HG03103 (cell line): ENCODE results near the gene EML5.

Experiments
- ATAC-seq: cut with Tn5 transposase; IDR thresholded peaks from one replicate; pipeline ENCODE4 v1.9.1; 2021; ENCODE audit warnings: low read depth; ENCODE audit not compliant: unreplicated experiment

Gene EML5

DNA sequence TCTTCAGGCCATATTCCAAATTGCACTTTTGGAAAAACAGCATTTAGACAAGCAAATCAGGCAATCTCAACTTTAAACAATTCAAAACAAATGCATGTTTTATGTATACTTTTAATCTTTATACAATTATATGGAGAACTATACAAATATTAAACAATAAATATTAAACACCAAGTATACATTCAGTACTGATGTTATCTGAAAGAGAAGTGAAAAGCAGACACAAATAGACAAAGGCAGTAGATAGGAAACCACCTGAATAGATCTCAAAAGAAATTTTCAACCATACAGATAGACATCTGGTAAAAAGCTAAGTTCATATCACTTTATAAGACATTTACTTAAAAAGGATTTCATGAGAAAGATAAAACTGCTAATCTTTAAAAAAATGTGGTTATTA, 164.7 kb downstream of the EML5 start:
- no peak for ATAC-seq

DNA sequence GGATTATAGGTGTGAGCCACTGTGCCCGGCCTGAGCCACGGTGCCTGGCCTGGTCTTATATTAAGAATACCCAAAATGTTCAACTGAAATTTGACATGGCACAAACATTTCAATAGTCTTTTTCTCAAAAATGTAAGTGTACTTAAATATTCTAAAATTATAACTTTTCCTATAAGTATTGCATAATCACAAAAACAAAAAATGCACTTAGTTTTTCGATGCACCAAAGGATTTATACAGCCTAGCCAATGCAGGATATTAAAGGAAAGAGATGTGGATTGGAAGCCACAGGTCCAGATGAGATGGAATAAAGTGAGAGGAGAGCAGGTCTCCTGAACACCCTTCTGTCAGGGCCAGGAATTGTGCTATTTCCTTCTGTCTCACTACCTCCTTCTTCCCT, 167.1 kb downstream of the EML5 start:
- ATAC-seq: no peak

DNA sequence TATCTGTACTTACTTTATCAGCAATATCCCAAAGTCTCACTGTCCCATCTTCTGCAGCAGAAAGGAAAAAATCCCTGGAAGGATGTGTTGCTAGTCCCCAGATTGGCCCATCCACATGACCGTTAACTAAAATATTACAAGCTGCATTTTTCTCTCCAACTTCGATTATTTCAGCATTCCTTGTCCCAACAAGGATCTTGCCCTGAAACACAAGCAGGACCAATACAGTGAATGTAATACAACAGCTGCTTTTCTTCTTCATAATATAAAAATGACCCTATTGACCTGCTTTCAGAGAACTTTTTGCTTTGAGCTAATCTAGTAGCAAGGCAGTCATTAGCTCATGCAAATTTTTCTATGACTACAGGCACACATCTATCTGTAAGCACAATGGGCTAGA, 171.7 kb downstream of the EML5 start:
- ATAC-seq: no peak

DNA sequence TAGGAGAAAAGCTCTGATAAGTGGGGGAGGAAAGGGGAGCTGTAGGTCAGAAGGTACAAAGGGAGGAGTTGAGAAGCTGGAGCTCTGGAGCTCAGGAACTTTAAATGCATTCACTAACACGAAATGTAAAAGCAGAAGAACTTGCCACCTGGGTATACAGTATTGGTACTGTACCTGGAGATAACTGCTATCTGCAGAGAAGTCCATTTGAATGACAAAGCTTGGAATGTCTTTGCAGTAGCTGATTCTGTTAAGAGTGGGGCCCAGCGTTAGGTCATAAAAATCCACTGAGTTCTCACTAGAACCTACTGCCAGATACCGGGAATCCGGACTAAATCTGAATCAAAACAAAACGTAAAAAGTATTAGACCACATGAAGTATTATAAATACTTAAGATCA, 174.3 kb downstream of the EML5 start:
- ATAC-seq: no peak

DNA sequence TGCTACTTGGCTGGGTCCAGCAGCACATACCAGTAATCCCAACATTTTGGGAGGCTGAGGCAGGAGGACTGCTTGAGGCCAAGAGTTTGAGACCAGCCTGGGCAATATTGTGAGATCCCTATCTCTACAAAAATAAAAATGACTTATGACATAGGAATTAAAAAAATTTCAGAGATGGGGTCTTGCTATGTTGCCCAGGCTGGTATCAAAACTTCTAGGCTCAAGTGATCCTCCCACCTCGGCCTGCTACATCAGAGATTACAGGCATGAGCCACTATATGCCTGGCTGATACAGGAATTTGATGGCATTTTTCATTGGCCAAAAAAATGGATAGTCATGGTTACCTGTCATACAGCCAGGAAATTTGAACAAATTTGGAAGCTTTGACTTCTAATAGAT, 175.3 kb downstream of the EML5 start:
- no peak for ATAC-seq

DNA sequence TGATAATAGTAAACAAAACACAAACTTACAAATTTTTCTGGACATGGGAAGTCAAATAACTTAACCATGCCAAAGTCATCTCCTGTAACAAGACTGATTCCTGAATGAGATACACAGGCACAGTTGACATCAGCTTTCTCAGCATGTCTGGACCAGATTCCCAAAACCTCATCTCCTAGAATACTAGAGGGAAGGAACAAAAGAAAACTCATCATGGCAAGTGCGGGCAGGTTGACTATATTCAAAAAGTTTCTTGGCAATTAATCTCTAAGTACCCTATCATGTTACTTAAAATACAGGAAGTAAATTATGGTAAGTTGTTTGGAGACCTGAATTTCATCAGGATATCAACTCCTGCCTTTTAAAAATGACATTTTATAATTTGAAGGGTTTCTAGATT, 176.1 kb downstream of the EML5 start:
- no peak for ATAC-seq

DNA sequence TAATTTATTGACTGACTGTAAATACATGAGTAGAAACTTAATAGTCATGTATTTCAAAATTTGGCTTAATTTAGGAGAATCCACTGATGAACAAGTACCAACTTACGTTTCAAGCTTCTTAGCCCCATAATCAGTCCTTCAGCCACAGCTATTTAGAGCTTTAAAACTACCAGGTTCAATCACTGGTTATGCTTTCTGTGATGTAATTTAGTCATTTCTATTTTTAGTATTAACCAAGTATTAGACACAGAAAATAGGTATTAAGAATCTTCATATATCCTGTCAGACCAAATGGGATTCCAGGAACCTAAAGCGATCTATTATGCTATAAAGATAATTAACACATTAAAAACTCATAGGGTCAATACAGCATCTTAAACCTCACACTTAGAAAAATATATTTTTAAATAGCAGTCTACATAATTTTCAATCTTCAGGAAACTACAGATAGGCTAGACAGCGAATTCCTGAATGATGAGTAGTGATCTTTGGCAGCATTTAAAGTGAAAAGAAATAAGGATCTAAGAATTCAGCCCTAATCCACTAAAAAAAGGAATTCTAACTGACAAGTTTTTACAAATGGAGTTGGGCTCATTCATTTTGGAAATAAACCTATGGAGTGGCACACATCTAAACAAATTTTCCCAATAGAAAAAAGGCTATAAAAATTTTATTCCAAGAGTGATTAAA, 178.4 kb downstream of the EML5 start:
- ATAC-seq: peak; percentile 40

DNA sequence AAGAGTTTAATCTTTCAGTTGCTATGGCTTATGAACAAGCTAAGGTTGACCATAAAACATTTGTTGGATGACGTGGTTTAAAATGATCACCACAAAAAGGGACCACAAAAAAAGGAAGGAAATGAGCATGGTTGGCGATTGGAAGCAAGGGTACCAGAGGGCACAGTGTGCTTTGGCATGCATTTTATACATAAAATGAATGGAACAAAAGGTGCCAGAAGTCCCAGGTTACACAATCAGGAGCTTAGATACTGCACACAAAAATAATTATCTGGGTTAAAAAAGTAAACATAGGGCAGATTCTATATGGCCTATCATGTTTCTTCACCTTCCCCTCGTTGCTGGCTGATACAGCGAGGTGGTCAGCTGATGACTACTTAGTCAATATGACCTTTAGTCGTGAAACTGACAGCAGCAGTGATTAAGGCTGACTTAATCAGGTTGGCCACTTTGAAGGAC, 179.2 kb downstream of the EML5 start:
- ATAC-seq: peak; percentile 44

DNA sequence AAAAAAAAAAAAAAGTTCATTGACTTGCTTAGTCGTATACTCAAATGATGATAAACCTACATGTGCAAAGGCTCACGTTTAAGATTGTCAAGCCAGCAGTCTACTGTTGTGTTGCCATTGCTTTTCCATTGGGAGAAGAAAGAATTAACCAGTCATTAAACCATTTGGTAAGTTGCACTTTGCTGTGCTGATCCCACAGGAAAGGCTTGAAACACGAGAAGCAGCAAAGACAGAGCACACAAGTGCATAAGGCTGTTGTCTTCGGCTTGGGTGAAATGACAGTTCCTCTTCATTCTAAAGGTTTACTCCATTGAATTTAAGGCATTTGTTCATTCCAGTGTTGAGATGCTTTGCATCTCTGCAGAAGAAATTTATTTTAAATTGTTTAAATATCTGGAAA, 179.8 kb downstream of the EML5 start:
- ATAC-seq: no peak

DNA sequence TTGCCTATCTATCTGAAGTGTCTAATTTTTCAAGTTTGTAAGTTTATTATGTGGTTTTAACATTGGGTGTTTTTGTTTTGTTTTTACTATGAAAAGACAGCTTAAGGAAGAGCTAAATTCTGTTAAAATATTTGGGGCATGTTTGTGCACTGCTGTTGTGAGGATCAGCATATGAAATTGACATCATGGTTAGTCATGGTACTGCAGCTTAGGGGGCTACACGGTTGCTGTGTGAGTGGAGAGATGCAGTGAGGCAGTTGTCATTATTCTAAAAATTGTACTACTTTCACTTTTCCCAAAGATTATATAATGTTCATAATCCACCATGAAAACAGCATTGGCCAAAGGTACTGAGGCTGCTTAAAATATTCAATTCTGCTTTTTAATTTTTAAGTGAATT, 180.9 kb downstream of the EML5 start:
- ATAC-seq: no peak

DNA sequence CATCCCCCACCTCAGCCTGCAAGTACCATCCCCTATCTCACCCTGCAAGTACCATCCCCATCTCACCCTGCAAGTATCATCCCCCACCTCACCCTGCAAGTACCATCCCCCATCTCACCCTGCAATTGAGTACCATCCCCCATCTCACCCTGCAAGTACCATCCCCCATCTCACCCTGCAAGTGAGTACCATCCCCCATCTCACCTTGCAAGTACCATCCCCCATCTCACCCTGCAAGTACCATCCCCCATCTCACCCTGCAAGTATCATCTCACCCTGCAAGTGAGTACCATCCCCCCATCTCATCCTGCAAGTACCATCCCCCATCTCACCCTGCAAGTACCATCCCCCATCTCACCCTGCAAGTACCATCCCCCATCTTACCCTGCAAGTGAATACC, 184.9 kb downstream of the EML5 start:
- no peak for ATAC-seq

DNA sequence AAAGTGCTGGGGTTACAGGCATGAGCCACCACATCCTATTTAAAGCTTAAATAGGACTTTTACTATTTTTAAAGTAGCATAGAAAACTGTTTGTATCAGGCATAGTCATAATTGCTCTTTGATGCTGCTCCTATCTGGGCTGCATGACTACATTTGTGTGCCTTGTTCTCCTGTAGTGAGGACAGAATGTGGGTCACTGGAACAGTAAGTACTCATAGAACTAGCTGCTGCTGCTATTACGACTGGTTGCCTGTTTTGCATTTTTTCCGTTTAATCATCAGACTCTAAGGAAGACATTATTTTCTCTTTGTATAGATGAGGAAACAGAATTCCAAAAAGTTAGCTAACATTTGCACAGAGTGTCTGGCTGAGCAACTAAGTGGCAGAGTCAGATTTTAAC, 187.2 kb downstream of the EML5 start:
- no peak for ATAC-seq

DNA sequence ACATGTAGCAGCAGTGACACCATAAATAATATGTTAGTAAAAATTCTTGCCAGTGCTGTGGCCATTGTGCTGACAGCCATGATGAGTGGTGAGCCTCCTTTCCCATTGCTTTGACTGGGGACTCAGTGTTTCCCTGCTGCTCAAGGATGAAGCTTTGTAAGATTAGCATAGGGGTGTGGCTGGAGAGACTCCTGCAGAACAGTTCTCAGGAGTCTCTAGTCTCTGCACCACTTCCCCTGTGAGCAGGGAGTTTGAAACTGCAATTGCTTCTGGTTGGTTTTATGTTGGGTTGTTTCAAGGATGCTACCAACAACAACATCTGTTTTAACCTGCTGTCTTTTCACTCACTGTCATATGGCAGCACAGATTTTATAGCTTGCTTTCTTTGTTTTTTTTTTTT, 188.5 kb downstream of the EML5 start:
- ATAC-seq: no peak

DNA sequence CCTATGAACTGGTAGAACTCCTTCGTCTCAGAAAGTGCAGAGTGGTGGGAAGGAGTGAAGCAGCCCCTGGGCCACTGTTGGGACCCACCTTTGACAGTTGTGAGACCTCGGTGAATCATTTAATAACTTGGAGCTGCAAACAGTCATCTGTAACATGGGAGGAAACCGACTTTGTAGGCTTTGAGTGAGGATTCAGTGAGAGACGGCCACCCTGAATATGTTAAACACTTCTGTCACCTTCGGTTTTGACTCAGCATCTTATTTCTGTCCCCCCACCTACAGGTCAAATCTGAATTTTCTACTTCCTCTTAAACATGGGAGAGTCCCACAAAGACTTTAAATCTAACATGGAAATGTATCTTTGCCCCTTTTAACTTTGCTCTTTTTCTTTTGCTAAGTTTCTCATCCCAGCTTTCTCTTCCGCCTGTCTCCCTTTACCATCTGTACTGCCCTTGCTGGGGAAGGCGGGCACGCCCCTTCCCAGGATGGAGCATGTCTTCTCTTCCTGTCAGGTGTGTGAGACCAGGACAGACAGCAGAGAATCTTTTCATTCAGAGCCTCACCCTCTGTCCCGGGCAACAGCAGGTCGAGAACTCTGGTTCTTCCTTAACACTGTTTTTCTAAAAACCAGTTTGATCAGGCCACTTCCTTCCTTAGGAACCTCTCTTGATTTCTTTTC, 192.9 kb downstream of the EML5 start:
- peak; percentile 87 for ATAC-seq

DNA sequence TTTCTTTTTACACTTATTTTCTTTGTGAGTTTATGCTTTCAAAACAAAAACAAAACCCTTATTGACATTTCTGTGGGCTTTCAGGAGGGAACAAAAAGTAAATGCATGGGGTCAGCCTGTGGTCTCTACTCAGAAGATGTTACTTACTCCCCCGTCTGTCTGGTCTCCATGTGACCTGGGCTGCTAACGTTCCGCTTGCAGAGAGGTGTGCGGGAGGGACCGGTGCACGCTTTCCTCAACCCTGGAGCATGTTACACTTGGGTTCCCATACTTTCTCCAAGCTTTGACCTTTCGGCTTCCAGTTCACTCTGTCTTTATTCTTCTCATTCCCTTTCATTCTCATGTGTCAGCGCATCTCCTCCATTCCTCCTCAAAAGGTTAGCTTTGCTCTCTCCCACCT, 193.4 kb downstream of the EML5 start:
- ATAC-seq: peak; percentile 27

DNA sequence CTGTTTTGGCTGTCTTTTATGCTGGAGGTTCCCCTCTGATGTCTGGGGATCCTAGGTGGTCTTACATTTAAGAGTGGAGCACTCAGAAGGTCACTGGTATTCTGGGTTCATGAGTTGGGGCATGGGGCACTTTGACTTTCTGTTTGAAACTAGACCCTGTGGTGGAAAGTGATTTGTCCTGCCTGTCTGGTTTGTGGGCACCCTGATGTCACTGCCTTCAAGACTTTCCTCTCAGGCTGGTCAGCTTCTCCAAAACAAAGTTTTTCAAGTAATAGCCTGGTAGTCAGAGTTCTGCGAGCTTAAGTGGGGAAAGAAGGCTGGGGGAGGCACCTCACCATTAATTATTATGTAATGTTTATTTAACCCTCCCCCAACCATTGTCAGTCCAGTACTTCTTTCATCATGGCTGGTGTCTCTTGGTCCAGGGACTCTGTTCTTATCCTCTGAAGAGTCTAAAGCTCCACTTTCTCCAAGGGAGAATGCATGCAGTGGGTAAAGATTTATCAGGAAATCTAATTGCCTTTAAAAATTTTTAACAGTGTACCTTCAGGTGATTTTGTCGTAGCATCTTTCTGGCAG, 194.6 kb downstream of the EML5 start:
- ATAC-seq: no peak

DNA sequence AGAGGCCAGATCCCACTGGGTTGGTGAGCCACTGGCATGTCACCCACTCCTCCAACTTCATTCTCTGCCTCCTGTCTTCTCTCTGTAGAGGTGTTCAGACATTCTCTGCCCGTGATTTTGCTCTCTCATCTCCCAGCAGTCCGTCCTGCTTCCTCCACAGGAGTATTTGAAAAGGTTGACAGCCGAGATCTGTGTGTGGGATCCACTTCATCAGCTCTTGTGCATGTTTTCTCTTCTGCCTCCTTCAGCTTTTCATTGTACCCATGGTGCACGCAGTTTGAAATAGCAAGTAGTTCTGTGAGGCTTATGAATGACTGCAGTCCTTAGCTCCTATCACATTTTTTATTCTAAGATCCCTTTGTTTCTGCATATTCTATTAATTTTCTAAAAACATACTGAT, 195.2 kb downstream of the EML5 start:
- ATAC-seq: no peak

DNA sequence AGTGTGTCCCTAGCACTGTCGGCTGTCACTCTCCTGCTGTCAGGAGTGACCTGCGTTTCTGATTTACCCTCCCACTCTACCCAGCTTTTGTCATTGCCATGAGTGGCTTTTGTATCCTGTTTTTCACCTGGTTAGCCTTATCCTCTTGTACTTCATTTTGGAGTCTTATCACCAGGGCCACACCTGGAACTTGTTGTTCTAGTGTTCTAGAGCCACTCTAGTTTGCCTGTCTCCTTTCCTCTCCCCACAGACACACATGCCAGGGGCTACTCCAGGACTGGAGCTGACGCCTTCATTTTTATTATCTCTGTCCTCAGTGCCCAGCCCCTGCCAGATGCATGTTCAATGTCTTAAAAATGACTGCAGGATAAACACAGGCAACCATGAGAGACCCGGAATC, 195.7 kb downstream of the EML5 start:
- no peak for ATAC-seq

DNA sequence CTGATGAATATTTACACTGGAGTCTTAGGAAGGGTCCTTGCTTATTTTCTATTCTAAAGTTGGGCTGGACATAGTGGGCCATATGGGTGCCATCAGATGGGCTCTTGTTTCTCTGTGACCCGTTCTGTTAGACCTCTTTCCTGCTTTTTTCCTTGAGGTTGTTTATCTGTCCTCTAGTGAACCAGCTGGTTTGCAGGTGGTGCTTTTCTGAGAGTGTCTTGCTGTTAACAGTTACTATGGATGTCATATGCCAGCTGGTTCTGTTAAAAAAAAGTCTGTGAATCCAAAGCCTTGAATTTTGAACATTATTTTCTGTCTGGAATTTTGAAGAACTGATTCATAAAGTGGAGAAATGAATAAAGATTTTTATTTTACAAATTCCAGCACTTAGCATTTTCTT, 200.7 kb downstream of the EML5 start:
- ATAC-seq: no peak

DNA sequence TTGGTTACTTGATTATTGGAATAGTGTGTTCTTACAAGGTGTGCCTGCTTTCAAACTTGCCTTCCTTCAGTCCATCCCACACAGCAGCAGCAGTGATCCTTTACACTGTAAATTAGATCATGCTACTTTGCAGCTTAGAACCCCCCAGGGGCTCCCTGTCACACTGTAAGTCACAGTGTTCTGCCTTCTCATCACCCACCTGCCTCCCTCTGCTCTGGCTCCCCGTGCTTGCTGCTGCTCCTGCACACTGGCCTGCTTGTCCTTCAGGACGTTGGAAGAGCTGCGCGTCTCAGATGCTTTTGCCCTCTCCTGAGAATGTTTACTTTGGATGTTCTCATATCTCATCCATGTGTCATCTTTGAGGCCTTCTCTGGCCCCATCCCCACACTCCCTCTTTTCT, 202.6 kb downstream of the EML5 start:
- ATAC-seq: no peak

DNA sequence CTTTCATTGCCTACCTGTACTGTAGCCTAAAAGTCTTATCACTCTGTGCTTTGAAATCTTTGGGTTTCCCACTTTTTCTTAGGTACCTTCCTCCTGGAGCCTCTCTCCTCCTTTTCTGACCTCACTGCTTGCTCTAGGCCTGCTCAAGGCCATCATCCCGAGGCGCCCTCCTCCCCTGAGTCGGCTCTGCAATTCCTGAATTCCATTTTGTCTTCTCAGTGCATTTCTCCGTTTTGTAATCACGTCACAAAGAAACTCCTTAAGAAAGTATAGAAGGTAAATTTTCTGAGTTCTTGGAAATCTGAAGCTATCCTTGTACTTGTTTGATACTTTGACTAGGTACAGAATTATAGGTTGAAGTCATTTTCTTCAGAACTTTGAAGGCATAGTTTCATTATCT, 204.7 kb downstream of the EML5 start:
- no peak for ATAC-seq

DNA sequence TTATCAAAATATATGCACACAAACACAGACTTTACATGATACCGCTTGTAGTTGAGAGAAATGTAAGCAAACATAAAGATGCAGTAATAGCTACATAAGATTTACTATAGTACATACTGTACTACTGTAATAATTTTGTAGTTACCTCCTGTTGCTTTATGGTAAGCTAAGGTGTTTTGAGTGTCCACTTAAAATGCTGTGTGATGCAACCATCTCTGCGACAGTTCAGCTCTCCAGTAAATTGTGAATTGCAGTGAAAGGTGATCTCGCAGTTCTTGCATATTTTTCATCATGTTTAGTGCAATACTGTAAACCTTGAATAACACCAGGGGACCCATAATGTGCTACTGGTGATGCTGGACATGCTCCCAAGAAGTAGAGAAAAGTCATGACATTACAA, 208.3 kb downstream of the EML5 start:
- no peak for ATAC-seq
